ENCODE data around the gene MMD. TPM values are rescaled to one million over a fixed set of nuclear protein-coding genes. Genes with fewer than 3 reads are reported as not detected.

MMD gene
- total RNA-seq, 1 experiment from 2014 or later = 73.6 TPM

DNA sequence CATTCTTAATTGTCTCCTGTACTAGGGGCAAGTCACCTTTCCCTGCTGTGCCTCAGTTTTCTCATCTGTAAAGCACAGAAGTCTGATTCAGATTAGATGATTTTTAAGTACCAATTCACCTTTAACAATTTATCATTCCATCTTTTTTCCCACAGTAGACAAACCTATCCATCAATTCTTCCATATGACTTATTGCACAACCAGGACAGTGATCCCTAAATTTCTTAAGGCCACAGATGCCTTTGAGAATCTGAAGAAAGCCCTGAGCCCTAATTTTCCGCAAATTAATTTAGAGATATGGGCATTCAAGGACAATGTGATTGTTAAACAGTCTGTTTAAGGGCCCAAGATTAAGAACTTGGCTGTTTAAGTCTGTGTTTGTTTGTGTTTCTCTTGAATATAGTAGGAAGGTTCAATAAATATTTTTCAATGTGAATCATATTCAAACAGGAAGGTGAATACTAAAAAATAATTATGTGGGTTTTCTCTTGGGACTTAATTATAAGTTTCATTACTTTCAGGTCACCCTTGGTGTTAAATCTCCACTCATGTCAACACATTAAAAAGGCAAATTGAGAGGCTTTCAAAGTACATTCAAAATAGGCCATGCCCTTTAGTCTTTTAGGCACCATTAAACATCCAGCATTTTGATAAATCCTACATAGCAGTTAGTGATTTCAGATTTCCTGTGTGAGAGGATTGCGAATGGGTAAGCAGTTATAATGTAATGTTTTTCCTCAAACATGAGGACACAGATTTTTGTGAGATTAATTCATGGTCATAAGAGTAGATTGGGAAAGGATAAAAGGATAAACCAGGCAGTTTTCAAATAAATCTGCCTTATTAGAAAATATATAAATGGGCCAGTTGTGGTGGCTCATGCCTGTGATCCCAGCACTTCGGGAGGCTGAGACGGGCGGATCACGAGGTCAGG lies 34.9 kb upstream of the MMD start:
- H4K20me1 ChIP-seq (ENCODE audit: insufficient read depth, low read depth, low read length) = no peaks in the 10 kb centered on the region
- no peaks in the 10 kb centered on the region for H3K36me3 ChIP-seq (ENCODE audit: insufficient read depth, low read length)
- H3K27ac ChIP-seq (ENCODE audit: low read length) = no peak overlapping the region
- H3K9ac ChIP-seq (ENCODE audit: low read length) = no peak overlapping the region
- no peaks in the 10 kb centered on the region for H3K9me3 ChIP-seq (ENCODE audit: low read length)
- H3K4me3 ChIP-seq (ENCODE audit: low read length) = no peak overlapping the region
- no peaks in the 10 kb centered on the region for H3K79me2 ChIP-seq (ENCODE audit: low read length)
- no peak overlapping the region for H3K4me2 ChIP-seq (ENCODE audit: low read depth, low read length, poor library complexity, severe bottlenecking)
- no peaks in the 10 kb centered on the region for H3K4me1 ChIP-seq (ENCODE audit: low read length)
- DNase-seq = no peak
- H2AFZ ChIP-seq (ENCODE audit: low read length) = no peak overlapping the region
- no peaks in the 10 kb centered on the region for H3K9me2 ChIP-seq (replicated peaks; ENCODE audit: insufficient read depth, low read length)
- no peaks in the 10 kb centered on the region for H3K27me3 ChIP-seq (ENCODE audit: low read length)

- H3K9ac ChIP-seq (ENCODE audit: low read length) = no peak overlapping the region
- no peaks in the 10 kb centered on the region for H3K36me3 ChIP-seq (ENCODE audit: insufficient read depth, low read length)
- H2AFZ ChIP-seq (ENCODE audit: low read length) = no peak overlapping the region
- H3K4me2 ChIP-seq (ENCODE audit: low read depth, low read length, poor library complexity, severe bottlenecking) = no peak overlapping the region
- no peak for DNase-seq
- no peaks in the 10 kb centered on the region for H4K20me1 ChIP-seq (ENCODE audit: insufficient read depth, low read depth, low read length)
- no peaks in the 10 kb centered on the region for H3K9me3 ChIP-seq (ENCODE audit: low read length)
- no peaks in the 10 kb centered on the region for H3K4me1 ChIP-seq (ENCODE audit: low read length)
- H3K27me3 ChIP-seq (ENCODE audit: low read length) = no peaks in the 10 kb centered on the region
- no peaks in the 10 kb centered on the region for H3K9me2 ChIP-seq (replicated peaks; ENCODE audit: insufficient read depth, low read length)
- no peak overlapping the region for H3K27ac ChIP-seq (ENCODE audit: low read length)
- no peaks in the 10 kb centered on the region for H3K79me2 ChIP-seq (ENCODE audit: low read length)
- H3K4me3 ChIP-seq (ENCODE audit: low read length) = no peak overlapping the region
These were observed 33.4 kb upstream of the MMD start for GRCh38 chr17:55454906-55455474.

- no peak overlapping the region for H3K4me2 ChIP-seq (ENCODE audit: low read depth, low read length, poor library complexity, severe bottlenecking)
These were observed 32.4 kb upstream of the MMD start for GRCh38 chr17:55453839-55454557.

DNA sequence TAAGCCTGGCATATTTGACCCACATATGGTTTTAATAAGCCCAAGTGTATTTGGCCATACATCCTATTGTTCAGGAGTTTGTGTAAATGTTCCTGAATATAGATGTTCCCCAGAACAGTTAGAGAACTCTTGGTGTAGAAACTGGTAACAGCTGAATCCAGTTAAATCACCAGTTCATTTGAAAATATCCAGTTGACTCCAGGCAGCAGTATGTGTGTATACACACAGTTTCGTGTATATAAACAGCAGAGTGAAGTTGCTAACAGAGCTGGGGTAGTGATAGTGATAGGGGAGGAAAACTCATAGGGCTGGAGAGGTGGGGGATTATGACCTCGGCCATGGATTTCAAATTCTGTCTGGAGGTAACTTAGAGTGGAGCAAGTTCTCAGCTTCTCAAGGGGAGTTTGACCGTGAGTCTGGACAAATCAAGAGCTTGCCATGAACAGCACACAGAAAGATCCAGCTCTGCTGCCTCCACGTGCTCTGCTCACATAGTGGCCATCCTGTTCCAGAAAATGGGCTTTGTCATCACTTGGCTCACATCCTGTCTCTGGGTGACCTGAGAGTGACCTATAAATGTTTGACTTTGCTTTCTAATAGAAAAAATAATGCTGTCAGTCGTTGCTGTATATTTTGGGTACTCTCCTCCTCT lies 30.6 kb upstream of the MMD start:
- H3K9me3 ChIP-seq (ENCODE audit: low read length) = no peaks in the 10 kb centered on the region
- no peaks in the 10 kb centered on the region for H3K9me2 ChIP-seq (replicated peaks; ENCODE audit: insufficient read depth, low read length)
- H3K4me2 ChIP-seq (ENCODE audit: low read depth, low read length, poor library complexity, severe bottlenecking) = no peak overlapping the region
- no peaks in the 10 kb centered on the region for H4K20me1 ChIP-seq (ENCODE audit: insufficient read depth, low read depth, low read length)
- no peaks in the 10 kb centered on the region for H3K36me3 ChIP-seq (ENCODE audit: insufficient read depth, low read length)
- H3K9ac ChIP-seq (ENCODE audit: low read length) = no peak overlapping the region
- H3K27me3 ChIP-seq (ENCODE audit: low read length) = no peaks in the 10 kb centered on the region
- no peak for DNase-seq
- H3K4me3 ChIP-seq (ENCODE audit: low read length) = no peak overlapping the region
- no peak overlapping the region for H3K27ac ChIP-seq (ENCODE audit: low read length)
- no peaks in the 10 kb centered on the region for H3K79me2 ChIP-seq (ENCODE audit: low read length)
- H3K4me1 ChIP-seq (ENCODE audit: low read length) = no peaks in the 10 kb centered on the region
- H2AFZ ChIP-seq (ENCODE audit: low read length) = no peak overlapping the region

More at GRCh38 chr17:55453839-55454557, 32.4 kb upstream of the MMD start:
- H3K27ac ChIP-seq (ENCODE audit: low read length) = no peak overlapping the region
- no peaks in the 10 kb centered on the region for H3K27me3 ChIP-seq (ENCODE audit: low read length)
- no peaks in the 10 kb centered on the region for H3K9me2 ChIP-seq (replicated peaks; ENCODE audit: insufficient read depth, low read length)
- H3K79me2 ChIP-seq (ENCODE audit: low read length) = no peaks in the 10 kb centered on the region
- no peak for DNase-seq
- H3K4me1 ChIP-seq (ENCODE audit: low read length) = no peaks in the 10 kb centered on the region
- no peak overlapping the region for H3K4me3 ChIP-seq (ENCODE audit: low read length)
- no peak overlapping the region for H3K9ac ChIP-seq (ENCODE audit: low read length)
- no peaks in the 10 kb centered on the region for H4K20me1 ChIP-seq (ENCODE audit: insufficient read depth, low read depth, low read length)
- H3K36me3 ChIP-seq (ENCODE audit: insufficient read depth, low read length) = no peaks in the 10 kb centered on the region
- H2AFZ ChIP-seq (ENCODE audit: low read length) = no peak overlapping the region
- H3K9me3 ChIP-seq (ENCODE audit: low read length) = no peaks in the 10 kb centered on the region

DNA sequence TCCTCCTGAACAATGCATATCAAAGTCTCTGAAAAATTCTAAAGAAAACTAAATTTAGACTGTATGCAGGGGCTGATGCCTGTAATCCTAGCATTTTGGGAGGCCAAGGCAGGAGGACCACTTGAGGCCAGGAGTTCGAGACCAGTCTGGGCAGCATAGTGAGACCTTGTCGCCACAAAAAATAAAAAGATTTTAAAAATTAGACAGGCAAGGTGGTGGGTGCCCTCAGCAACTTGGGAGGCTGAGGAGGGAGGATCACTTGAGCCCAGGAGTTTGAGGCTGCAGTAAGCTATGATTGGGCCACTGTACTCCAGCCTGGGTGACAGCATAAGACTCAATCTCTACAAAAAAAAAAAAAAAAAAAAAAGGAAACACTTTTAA lies 30.1 kb upstream of the MMD start:
- Histone ChIP-seq H3K4me2 (ENCODE audit: low read depth, low read length, poor library complexity, severe bottlenecking) (no peak overlapping the region), H3K9me2 (replicated peaks; ENCODE audit: insufficient read depth, low read length) (no peaks in the 10 kb centered on the region), H3K9ac (ENCODE audit: low read length) (no peak overlapping the region), H2AFZ (ENCODE audit: low read length) (no peak overlapping the region), H3K36me3 (ENCODE audit: insufficient read depth, low read length) (no peaks in the 10 kb centered on the region), H3K4me3 (ENCODE audit: low read length) (no peak overlapping the region), H3K27me3 (ENCODE audit: low read length) (no peaks in the 10 kb centered on the region), H4K20me1 (ENCODE audit: insufficient read depth, low read depth, low read length) (no peaks in the 10 kb centered on the region), H3K79me2 (ENCODE audit: low read length) (no peaks in the 10 kb centered on the region), H3K4me1 (ENCODE audit: low read length) (no peaks in the 10 kb centered on the region), H3K9me3 (ENCODE audit: low read length) (no peaks in the 10 kb centered on the region), H3K27ac (ENCODE audit: low read length) (no peak overlapping the region)
- DNase-seq = no peak

- Histone ChIP-seq H3K4me1 (ENCODE audit: low read length) (no peaks in the 10 kb centered on the region), H3K9me2 (replicated peaks; ENCODE audit: insufficient read depth, low read length) (no peaks in the 10 kb centered on the region), H4K20me1 (ENCODE audit: insufficient read depth, low read depth, low read length) (no peaks in the 10 kb centered on the region), H3K36me3 (ENCODE audit: insufficient read depth, low read length) (no peaks in the 10 kb centered on the region), H3K27ac (ENCODE audit: low read length) (no peak overlapping the region), H2AFZ (ENCODE audit: low read length) (no peak overlapping the region), H3K79me2 (ENCODE audit: low read length) (no peaks in the 10 kb centered on the region), H3K9me3 (ENCODE audit: low read length) (no peaks in the 10 kb centered on the region), H3K4me3 (ENCODE audit: low read length) (no peak overlapping the region), H3K27me3 (ENCODE audit: low read length) (no peaks in the 10 kb centered on the region), H3K9ac (ENCODE audit: low read length) (no peak overlapping the region), H3K4me2 (ENCODE audit: low read depth, low read length, poor library complexity, severe bottlenecking) (no peak overlapping the region)
- DNase-seq = no peak
These were observed 29.6 kb upstream of the MMD start for GRCh38 chr17:55451203-55451641.

DNA sequence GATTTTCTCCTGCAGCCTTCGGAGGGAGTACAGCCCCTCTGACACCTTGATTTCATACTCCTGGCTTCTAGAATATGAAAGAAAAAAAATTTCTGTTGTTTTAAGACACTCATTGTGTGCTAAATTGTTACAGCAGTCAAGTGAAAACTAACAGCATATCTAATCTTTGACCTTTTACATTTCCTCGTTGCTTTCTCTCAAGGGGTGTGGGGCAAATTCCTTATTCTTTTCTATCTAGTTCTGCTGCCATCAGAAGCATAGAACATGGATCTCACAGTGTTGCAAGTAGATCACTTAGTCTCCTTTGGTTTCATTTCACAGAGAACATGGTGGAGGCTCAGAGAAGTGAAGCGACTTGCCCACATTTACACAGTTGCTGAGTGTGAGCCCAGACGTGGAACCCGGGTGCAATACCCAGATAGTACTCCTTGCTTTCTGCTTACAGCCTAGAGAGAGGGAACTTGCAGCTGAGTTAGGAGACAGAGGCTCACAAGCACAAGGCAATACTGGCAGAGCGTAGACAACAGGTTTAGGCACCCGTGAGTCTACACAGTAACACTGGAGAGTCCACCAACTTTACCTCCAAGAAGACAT lies 28.7 kb upstream of the MMD start:
- Histone ChIP-seq H3K9ac (ENCODE audit: low read length) (no peak overlapping the region), H3K27ac (ENCODE audit: low read length) (no peak overlapping the region), H3K27me3 (ENCODE audit: low read length) (no peaks in the 10 kb centered on the region), H2AFZ (ENCODE audit: low read length) (no peak overlapping the region), H3K9me2 (replicated peaks; ENCODE audit: insufficient read depth, low read length) (no peaks in the 10 kb centered on the region), H3K4me3 (ENCODE audit: low read length) (no peak overlapping the region), H3K4me2 (ENCODE audit: low read depth, low read length, poor library complexity, severe bottlenecking) (no peak overlapping the region), H3K9me3 (ENCODE audit: low read length) (no peaks in the 10 kb centered on the region), H4K20me1 (ENCODE audit: insufficient read depth, low read depth, low read length) (no peaks in the 10 kb centered on the region), H3K36me3 (ENCODE audit: insufficient read depth, low read length) (no peaks in the 10 kb centered on the region), H3K79me2 (ENCODE audit: low read length) (no peaks in the 10 kb centered on the region), H3K4me1 (ENCODE audit: low read length) (no peaks in the 10 kb centered on the region)
- no peak for DNase-seq

All from Karpas-422 (cell line).